HG02852 (cell line): ENCODE data around the gene TKT.

Source experiments
- ATAC-seq: cut with Tn5 transposase; IDR thresholded peaks from one replicate; pipeline ENCODE4 v1.9.1; 2021; ENCODE audit warnings: mild to moderate bottlenecking, moderate library complexity; ENCODE audit not compliant: unreplicated experiment

The TKT gene

GRCh38 chr3:53183514-53183913, 72.3 kb downstream of the TKT start:
- ATAC-seq: no peak

DNA sequence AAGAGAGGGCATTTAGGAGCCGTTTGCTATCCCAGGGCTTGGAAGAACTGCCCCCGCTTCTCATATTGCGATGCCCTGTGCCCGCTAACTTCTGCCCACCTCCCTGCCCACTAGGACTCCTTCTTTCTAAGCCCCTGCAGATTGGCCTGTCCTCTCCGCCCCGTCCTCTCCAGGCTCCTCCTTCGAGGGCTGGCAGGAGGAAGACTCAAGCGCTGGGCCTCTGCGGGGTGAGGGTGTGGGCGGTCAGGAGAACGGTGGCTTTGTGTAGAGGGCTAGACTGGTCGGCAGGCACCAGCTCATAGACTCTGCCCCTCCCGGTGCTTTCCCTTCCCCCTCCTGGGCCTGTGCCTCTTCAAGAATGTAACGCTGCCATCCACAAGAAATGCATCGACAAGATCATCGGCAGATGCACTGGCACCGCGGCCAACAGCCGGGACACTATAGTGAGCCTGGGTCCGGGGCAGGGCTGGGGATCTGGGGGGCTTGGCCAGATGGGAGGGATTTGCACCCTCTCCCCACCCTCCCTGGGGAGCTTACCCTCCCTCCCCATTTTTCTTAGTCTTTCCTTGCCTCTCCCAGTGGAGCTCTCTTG, 73.0 kb downstream of the TKT start:
- ATAC-seq: no peak

- ATAC-seq: no peak
These were observed 74.3 kb downstream of the TKT start for GRCh38 chr3:53181528-53181927.

DNA sequence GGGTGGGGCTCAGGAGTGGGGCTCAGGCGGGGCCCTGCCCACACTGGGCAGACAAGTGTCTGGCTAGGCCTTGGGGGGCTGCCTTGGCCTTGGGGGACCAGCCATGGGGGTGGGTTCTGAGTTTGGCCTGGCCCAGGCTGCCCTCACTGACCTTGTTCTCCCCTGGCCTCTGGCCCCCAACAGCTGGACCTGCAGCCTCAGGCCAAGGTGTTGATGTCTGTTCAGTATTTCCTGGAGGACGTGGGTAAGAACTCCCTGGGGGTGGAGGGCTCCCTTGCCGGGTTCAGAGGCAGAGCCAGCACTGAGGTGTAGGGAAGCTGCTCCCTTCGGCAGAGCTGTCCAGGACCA, 74.8 kb downstream of the TKT start:
- peak; percentile 16 for ATAC-seq

DNA sequence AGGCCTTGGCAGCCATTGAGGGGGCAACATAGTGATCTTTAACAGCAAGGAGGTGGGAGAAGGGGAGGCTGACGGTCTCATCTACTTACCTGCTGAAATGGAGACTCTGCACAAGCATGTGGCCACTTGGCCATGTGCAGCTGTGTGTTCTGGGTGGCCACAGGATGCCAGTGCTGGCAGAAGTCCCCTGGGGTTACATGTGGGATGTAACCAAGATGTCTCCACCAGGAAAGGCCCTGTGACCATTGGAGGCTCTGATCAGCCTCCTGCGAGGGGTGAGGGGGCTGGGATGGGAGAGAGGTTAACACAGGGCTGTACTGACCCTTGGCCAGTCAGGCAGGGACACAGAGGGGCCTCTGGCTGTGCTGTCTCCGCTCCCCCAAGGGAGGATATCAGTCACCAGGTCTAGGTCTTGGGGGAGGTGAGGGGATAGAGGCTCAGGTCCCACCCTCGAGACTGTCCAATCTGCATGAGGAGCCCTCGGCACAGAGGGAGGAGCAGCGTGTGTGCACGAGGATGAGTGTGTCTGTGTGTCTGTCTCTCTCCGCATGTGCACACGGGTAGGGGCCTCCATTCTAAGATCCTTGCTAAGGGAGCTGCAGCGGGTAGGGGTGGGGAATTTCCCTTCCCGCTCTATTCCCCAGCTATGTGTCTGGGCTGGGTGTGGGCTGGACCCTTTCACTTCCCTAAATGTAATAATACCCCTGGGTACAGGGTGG, 75.4 kb downstream of the TKT start:
- ATAC-seq: peak; percentile 97

GRCh38 chr3:53179580-53179979, 76.2 kb downstream of the TKT start:
- ATAC-seq: no peak

DNA sequence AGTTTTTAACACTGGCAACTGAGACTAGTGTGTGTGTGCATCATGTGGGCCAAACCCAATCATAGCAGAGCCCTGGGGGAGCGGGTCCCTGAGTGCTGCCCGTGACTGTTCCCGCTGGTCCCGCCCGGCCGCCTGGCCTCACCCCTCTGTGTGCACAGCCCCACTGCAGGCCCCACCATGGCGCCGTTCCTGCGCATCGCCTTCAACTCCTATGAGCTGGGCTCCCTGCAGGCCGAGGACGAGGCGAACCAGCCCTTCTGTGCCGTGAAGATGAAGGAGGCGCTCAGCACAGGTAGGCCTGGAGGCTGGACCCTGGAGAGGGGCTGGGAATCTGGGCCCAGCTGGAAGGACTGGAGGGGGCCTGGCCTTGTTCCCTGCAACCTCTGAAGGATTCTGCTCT, 77.6 kb downstream of the TKT start:
- no peak for ATAC-seq

GRCh38 chr3:53175613-53176540, 79.9 kb downstream of the TKT start:
- no peak for ATAC-seq
